ENCODE data around the gene C11orf98. TPM values are rescaled to one million over a fixed set of nuclear protein-coding genes. Genes with fewer than 3 reads are reported as not detected.

The C11orf98 gene
- total and polyA plus RNA-seq, 2 of the 13 experiments (the other 11 are each of a cell fraction or from before 2014, with no cell fraction given): 30.4 to 91.8 TPM

- TF ChIP-seq ZNF513 (CRISPR knock-in tag; conservative IDR thresholded peaks at IDR 0.05): no peak
- no peak for TF ChIP-seq ZNF616 (CRISPR knock-in tag; IDR thresholded peaks at IDR 0.05; ENCODE audit: low read depth)
- TF ChIP-seq, protein P1, sequence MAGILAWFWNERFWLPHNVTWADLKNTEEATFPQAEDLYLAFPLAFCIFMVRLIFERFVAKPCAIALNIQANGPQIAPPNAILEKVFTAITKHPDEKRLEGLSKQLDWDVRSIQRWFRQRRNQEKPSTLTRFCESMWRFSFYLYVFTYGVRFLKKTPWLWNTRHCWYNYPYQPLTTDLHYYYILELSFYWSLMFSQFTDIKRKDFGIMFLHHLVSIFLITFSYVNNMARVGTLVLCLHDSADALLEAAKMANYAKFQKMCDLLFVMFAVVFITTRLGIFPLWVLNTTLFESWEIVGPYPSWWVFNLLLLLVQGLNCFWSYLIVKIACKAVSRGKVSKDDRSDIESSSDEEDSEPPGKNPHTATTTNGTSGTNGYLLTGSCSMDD (CRISPR knock-in tag; IDR thresholded peaks at IDR 0.05): no peak
- TF ChIP-seq ZKSCAN1 (IDR thresholded peaks at IDR 0.05; ENCODE audit: low read length): no peak
- TF ChIP-seq ZNF138 (CRISPR knock-in tag; IDR thresholded peaks at IDR 0.05; ENCODE audit: low read depth): peak; percentile 42; the same call in 1 of the 2 replicates
- TF ChIP-seq, protein P2, sequence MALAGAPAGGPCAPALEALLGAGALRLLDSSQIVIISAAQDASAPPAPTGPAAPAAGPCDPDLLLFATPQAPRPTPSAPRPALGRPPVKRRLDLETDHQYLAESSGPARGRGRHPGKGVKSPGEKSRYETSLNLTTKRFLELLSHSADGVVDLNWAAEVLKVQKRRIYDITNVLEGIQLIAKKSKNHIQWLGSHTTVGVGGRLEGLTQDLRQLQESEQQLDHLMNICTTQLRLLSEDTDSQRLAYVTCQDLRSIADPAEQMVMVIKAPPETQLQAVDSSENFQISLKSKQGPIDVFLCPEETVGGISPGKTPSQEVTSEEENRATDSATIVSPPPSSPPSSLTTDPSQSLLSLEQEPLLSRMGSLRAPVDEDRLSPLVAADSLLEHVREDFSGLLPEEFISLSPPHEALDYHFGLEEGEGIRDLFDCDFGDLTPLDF (CRISPR knock-in tag; IDR thresholded peaks at IDR 0.05): 0 out of 2 replicates have a peak, but pooled peaks have one; percentile 23
- TF ChIP-seq ZNF552 (CRISPR knock-in tag; IDR thresholded peaks at IDR 0.05; ENCODE audit: borderline replicate concordance): no peak
- peak; percentile 86 for TF ChIP-seq RBM39 (IDR thresholded peaks at IDR 0.05; ENCODE audit: low read depth, low read length, poor library complexity, severe bottlenecking)
- TF ChIP-seq BHLHE40 (IDR thresholded peaks at IDR 0.05; ENCODE audit: low read length): no peak
- peak; percentile 24; the same call in 1 of the 2 replicates for TF ChIP-seq ZZZ3 (CRISPR knock-in tag; IDR thresholded peaks at IDR 0.05; ENCODE audit: borderline replicate concordance)
- TF ChIP-seq TOPORS (CRISPR knock-in tag; IDR thresholded peaks at IDR 0.05): no peak
- TF ChIP-seq KDM1A (CRISPR knock-in tag; IDR thresholded peaks at IDR 0.05): no peak
- TF ChIP-seq ZNF280D (CRISPR knock-in tag; IDR thresholded peaks at IDR 0.05): peak; percentile 17; the same call in 1 of the 2 replicates
- no peak for TF ChIP-seq PBX3 (CRISPR knock-in tag; IDR thresholded peaks at IDR 0.05; ENCODE audit: borderline replicate concordance)
- no peak for TF ChIP-seq CHD4 (IDR thresholded peaks at IDR 0.05; ENCODE audit: borderline replicate concordance, low read length)
- no peak for TF ChIP-seq SMYD3 (CRISPR knock-in tag; IDR thresholded peaks at IDR 0.05)
- TF ChIP-seq ZNF670 (CRISPR knock-in tag; IDR thresholded peaks at IDR 0.05; ENCODE audit: borderline replicate concordance): 0 out of 2 replicates have a peak, but pooled peaks have one; percentile 2
- no peak; the same call in 1 of the 2 replicates for TF ChIP-seq ZNF460 (CRISPR knock-in tag; IDR thresholded peaks at IDR 0.05; ENCODE audit: borderline replicate concordance)
- no peak for TF ChIP-seq ZNF562 (CRISPR knock-in tag; IDR thresholded peaks at IDR 0.05; ENCODE audit: borderline replicate concordance)
- peak; percentile 80 for TF ChIP-seq ZNF747 (CRISPR knock-in tag; IDR thresholded peaks at IDR 0.05; ENCODE audit: borderline replicate concordance)
These were observed 6.8 kb upstream of the C11orf98 start, which contains the start of the genes LBHD1 and UQCC3 (continued) for GRCh38 chr11:62671608-62672389.

Data from HepG2 (cell line).